K562 (cell line): ENCODE results near the gene GVQW3. TPM values are rescaled to one million over a fixed set of nuclear protein-coding genes. Genes with fewer than 3 reads are reported as not detected.

Experiments
- BACH1 ChIP-seq: fragments of 200-800 bp; sonication (Bioruptor generic); IDR thresholded peaks from 2 replicates; pipeline ENCODE4 v1.6.1; 2016; ENCODE audit warnings: missing genetic modification characterization, missing compliant biosample characterization
- BRF1 ChIP-seq: IDR thresholded peaks from 3 replicates; pipeline ENCODE4 v1.6.1; 2011; ENCODE audit warnings: borderline replicate concordance, mild to moderate bottlenecking; ENCODE audit not compliant: insufficient read length; ENCODE audit errors: extremely low read depth
- EP400 ChIP-seq: fragments of 450-650 bp; IDR thresholded peaks from 2 replicates; pipeline ENCODE4 v1.6.1; 2017; ENCODE audit warnings: antibody characterized with exemption, mild to moderate bottlenecking, moderate library complexity
- ESRRA ChIP-seq: fragments of 450-650 bp; IDR thresholded peaks from 2 replicates; pipeline ENCODE4 v1.6.1; 2014; ENCODE audit warnings: low read depth, mild to moderate bottlenecking, moderate library complexity, borderline replicate concordance
- HOXB6 ChIP-seq: fragments of 250-450 bp; sonication (Bioruptor Pico); IDR thresholded peaks from 2 replicates; pipeline ENCODE4 v1.5.1; 2022; ENCODE audit warnings: mild to moderate bottlenecking, borderline replicate concordance
- MED1 ChIP-seq: sonication (generic); formaldehyde crosslinking; IDR thresholded peaks from 2 replicates; pipeline ENCODE4 v1.8.1; 2023; ENCODE audit warnings: missing genetic modification reagents, borderline replicate concordance
- NFRKB ChIP-seq: fragments of 450-650 bp; IDR thresholded peaks from 2 replicates; pipeline ENCODE4 v1.6.1; 2016; ENCODE audit warnings: low read depth
- NRF1 ChIP-seq, 2 experiments: fragments of 450-650 bp; IDR thresholded peaks in 1 of 2; conservative IDR thresholded peaks in 1 of 2; 2 replicates each; pipeline ENCODE4 v1.6.1; 2014; ENCODE audit warnings: mild to moderate bottlenecking in 2 of 2
- POLR2H ChIP-seq: IDR thresholded peaks from 2 replicates; pipeline ENCODE4 v1.6.1; 2016; ENCODE audit warnings: missing genetic modification characterization, low read depth, mild to moderate bottlenecking, control low read depth, missing compliant biosample characterization, moderate library complexity
- SMAD4 ChIP-seq: fragments of 250-450 bp; sonication (Bioruptor Pico); conservative IDR thresholded peaks from 2 replicates; pipeline ENCODE4 v1.8.0; 2021; ENCODE audit warnings: inconsistent platforms, mild to moderate bottlenecking, moderate library complexity
- ZNF133 ChIP-seq: fragments of 250-450 bp; sonication (Bioruptor Pico); IDR thresholded peaks from 2 replicates; pipeline ENCODE4 v1.4.0; 2020; ENCODE audit warnings: mild to moderate bottlenecking
- ZNF764 ChIP-seq: fragments of 250-450 bp; sonication (Bioruptor Pico); IDR thresholded peaks from 2 replicates; pipeline ENCODE4 v1.4.0; 2020; ENCODE audit warnings: low read depth, mild to moderate bottlenecking, moderate library complexity
- ZSCAN32 ChIP-seq: fragments of 450-650 bp; formaldehyde crosslinking; IDR thresholded peaks from 2 replicates; pipeline ENCODE4 v1.4.0; 2020; ENCODE audit warnings: mild to moderate bottlenecking, moderate library complexity
- polyA plus RNA-seq, 8 experiments: library from polyadenylated mRNA; depleted of rRNA in 4 of 8; stranded (reverse) in 5 of 8; unstranded in 3 of 8; fragments of >200 nt; fragmentation: Nextera tagmentation in 2 of 8; fragmentation: Illumina TruSeq in 1 of 8; extraction: Ambion mirVana in 2 of 8; extraction: Trizol in 1 of 8; gene quantifications; 2 replicates each; pipeline versions ENCODE4 v1.2.1 to v1.2.3, GENCODE V29; 2011 to 2014; ENCODE audit warnings: inconsistent platforms in 1 of 8, missing spikeins in 1 of 8
- total RNA-seq, 7 experiments: library from RNA; depleted of rRNA in 6 of 7; stranded (reverse); fragments of >200 nt in 6 of 7; fragmentation: Illumina TruSeq in 2 of 7; extraction: Trizol in 2 of 7; gene quantifications; 2 replicates each; pipeline versions ENCODE4 v1.2.1 to v1.2.3, GENCODE V29; 2011 to 2021; ENCODE audit warnings: low replicate concordance in 1 of 7
- TF ChIP-seq, protein P1 (sequence below): fragments of 250-450 bp; sonication (Bioruptor Pico); IDR thresholded peaks from 2 replicates; pipeline ENCODE4 v1.4.0; 2020
- TF ChIP-seq, protein P2 (sequence below): fragments of 450-650 bp; IDR thresholded peaks from 2 replicates; pipeline ENCODE4 v1.6.1; 2017; ENCODE audit warnings: antibody characterized with exemption, mild to moderate bottlenecking
- TF ChIP-seq, protein P3 (sequence below): fragments of 200-400 bp; formaldehyde crosslinking; IDR thresholded peaks from 2 replicates; pipeline ENCODE4 v1.6.1; 2017; ENCODE audit warnings: mild to moderate bottlenecking, low read depth, low read length, moderate library complexity

The GVQW3 gene
- total and polyA plus RNA-seq, 9 of the 15 experiments (the other 6 are each of a cell fraction or from before 2014, with no cell fraction given) = 0.66 to 5.7 (median 2.1) TPM

DNA sequence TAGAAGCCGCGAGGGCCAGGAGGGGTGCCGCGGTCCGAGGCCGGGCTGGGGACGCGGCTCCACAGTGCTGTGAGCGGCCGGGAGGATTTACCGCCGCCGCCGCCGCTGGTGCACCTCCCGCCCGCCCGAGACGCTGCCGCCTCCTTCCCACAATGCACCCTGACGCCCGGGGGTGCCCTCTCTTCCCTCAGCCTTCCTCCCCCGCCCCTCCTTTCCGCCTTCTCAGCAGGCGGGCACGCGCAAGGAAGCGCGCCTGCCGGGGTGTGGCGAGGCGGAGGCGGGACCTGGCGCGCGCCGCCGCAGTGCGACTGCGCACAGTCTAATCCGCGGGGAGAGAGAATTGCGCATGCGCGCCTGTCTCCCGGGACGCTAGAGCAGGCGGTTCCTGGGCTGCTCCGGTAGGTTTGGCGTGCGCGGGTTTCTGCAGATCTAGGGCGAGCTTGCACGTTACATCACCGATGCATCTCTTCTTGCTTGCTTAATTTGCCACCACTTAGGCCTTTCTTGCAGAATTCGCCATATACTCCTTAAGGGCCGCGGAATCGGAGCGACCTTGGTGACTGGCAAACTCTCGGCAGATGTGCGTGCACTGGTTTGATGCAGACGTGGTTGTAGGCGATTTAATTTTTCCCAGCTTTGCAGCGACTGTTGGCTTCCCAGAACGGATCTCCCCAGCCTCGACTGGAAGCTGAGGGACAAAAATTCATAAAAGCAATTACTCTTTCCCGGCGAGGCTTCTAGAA, at the start of gene GVQW3, which contains the start of gene THAP12 (continued):
- no peak for TF ChIP-seq POLR2H (tag)
- peak; percentile 49; the same call in 1 of the 2 replicates for TF ChIP-seq ESRRA
- no peak for TF ChIP-seq HOXB6 (CRISPR knock-in tag)
- TF ChIP-seq, protein P1, sequence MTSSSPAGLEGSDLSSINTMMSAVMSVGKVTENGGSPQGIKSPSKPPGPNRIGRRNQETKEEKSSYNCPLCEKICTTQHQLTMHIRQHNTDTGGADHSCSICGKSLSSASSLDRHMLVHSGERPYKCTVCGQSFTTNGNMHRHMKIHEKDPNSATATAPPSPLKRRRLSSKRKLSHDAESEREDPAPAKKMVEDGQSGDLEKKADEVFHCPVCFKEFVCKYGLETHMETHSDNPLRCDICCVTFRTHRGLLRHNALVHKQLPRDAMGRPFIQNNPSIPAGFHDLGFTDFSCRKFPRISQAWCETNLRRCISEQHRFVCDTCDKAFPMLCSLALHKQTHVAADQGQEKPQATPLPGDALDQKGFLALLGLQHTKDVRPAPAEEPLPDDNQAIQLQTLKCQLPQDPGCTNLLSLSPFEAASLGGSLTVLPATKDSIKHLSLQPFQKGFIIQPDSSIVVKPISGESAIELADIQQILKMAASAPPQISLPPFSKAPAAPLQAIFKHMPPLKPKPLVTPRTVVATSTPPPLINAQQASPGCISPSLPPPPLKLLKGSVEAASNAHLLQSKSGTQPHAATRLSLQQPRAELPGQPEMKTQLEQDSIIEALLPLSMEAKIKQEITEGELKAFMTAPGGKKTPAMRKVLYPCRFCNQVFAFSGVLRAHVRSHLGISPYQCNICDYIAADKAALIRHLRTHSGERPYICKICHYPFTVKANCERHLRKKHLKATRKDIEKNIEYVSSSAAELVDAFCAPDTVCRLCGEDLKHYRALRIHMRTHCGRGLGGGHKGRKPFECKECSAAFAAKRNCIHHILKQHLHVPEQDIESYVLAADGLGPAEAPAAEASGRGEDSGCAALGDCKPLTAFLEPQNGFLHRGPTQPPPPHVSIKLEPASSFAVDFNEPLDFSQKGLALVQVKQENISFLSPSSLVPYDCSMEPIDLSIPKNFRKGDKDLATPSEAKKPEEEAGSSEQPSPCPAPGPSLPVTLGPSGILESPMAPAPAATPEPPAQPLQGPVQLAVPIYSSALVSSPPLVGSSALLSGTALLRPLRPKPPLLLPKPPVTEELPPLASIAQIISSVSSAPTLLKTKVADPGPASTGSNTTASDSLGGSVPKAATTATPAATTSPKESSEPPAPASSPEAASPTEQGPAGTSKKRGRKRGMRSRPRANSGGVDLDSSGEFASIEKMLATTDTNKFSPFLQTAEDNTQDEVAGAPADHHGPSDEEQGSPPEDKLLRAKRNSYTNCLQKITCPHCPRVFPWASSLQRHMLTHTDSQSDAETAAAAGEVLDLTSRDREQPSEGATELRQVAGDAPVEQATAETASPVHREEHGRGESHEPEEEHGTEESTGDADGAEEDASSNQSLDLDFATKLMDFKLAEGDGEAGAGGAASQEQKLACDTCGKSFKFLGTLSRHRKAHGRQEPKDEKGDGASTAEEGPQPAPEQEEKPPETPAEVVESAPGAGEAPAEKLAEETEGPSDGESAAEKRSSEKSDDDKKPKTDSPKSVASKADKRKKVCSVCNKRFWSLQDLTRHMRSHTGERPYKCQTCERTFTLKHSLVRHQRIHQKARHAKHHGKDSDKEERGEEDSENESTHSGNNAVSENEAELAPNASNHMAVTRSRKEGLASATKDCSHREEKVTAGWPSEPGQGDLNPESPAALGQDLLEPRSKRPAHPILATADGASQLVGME (CRISPR knock-in tag) = no peak
- no peak for TF ChIP-seq ZNF764 (CRISPR knock-in tag)
- TF ChIP-seq MED1 (CRISPR knock-in tag) = no peak
- TF ChIP-seq SMAD4 (CRISPR knock-in tag) = peak; percentile 88
- TF ChIP-seq EP400 = no peak
- TF ChIP-seq NFRKB = no peak
- TF ChIP-seq ZNF133 = no peak
- no peak for TF ChIP-seq BRF1
- no peak for TF ChIP-seq BACH1 (tag)
- TF ChIP-seq ZSCAN32 (CRISPR knock-in tag) = no peak
- TF ChIP-seq, protein P2, sequence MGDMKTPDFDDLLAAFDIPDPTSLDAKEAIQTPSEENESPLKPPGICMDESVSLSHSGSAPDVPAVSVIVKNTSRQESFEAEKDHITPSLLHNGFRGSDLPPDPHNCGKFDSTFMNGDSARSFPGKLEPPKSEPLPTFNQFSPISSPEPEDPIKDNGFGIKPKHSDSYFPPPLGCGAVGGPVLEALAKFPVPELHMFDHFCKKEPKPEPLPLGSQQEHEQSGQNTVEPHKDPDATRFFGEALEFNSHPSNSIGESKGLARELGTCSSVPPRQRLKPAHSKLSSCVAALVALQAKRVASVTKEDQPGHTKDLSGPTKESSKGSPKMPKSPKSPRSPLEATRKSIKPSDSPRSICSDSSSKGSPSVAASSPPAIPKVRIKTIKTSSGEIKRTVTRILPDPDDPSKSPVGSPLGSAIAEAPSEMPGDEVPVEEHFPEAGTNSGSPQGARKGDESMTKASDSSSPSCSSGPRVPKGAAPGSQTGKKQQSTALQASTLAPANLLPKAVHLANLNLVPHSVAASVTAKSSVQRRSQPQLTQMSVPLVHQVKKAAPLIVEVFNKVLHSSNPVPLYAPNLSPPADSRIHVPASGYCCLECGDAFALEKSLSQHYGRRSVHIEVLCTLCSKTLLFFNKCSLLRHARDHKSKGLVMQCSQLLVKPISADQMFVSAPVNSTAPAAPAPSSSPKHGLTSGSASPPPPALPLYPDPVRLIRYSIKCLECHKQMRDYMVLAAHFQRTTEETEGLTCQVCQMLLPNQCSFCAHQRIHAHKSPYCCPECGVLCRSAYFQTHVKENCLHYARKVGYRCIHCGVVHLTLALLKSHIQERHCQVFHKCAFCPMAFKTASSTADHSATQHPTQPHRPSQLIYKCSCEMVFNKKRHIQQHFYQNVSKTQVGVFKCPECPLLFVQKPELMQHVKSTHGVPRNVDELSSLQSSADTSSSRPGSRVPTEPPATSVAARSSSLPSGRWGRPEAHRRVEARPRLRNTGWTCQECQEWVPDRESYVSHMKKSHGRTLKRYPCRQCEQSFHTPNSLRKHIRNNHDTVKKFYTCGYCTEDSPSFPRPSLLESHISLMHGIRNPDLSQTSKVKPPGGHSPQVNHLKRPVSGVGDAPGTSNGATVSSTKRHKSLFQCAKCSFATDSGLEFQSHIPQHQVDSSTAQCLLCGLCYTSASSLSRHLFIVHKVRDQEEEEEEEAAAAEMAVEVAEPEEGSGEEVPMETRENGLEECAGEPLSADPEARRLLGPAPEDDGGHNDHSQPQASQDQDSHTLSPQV = no peak
- peak; percentile 99 for TF ChIP-seq NRF1 (conservative IDR thresholded peaks at IDR 0.05 in 1 of 2, IDR thresholded peaks at IDR 0.05 in 1 of 2)
- TF ChIP-seq, protein P3, sequence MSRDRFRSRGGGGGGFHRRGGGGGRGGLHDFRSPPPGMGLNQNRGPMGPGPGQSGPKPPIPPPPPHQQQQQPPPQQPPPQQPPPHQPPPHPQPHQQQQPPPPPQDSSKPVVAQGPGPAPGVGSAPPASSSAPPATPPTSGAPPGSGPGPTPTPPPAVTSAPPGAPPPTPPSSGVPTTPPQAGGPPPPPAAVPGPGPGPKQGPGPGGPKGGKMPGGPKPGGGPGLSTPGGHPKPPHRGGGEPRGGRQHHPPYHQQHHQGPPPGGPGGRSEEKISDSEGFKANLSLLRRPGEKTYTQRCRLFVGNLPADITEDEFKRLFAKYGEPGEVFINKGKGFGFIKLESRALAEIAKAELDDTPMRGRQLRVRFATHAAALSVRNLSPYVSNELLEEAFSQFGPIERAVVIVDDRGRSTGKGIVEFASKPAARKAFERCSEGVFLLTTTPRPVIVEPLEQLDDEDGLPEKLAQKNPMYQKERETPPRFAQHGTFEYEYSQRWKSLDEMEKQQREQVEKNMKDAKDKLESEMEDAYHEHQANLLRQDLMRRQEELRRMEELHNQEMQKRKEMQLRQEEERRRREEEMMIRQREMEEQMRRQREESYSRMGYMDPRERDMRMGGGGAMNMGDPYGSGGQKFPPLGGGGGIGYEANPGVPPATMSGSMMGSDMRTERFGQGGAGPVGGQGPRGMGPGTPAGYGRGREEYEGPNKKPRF = no peak
